Neural crest cell (in vitro differentiated cells): ENCODE results near the gene PRTN3. TPM values are rescaled to one million over a fixed set of nuclear protein-coding genes. Genes with fewer than 3 reads are reported as not detected.
A peak's percentile ranks its signal among the peaks of the same experiment; 100 is the strongest.

Experiments
- DNase-seq: peaks from one replicate; pipeline ENCODE4 v3.0.0; 2021; ENCODE audit warnings: low read depth, mixed read lengths, low spot score
- H3K27ac Mint-ChIP-seq: one replicate; pipeline ENCODE4 v1.8.0; 2021; ENCODE audit warnings: mild to moderate bottlenecking, mixed read lengths; ENCODE audit not compliant: unreplicated experiment
- H3K27me3 Mint-ChIP-seq: 2 replicates; pipeline ENCODE4 v1.8.0; 2021; ENCODE audit warnings: low read depth, mild to moderate bottlenecking, mixed read lengths
- H3K36me3 Mint-ChIP-seq: 2 replicates; pipeline ENCODE4 v1.8.0; 2021; ENCODE audit warnings: low read depth, mild to moderate bottlenecking, mixed read lengths
- H3K4me1 Mint-ChIP-seq: 2 replicates; pipeline ENCODE4 v1.8.0; 2021; ENCODE audit warnings: mixed read lengths
- H3K4me3 Mint-ChIP-seq: one replicate; pipeline ENCODE4 v1.8.0; 2021; ENCODE audit warnings: mild to moderate bottlenecking, mixed read lengths
- H3K9me3 Mint-ChIP-seq: 2 replicates; pipeline ENCODE4 v1.8.0; 2021; ENCODE audit warnings: mixed read lengths
- CTCF ChIP-seq: fragments of 200-600 bp; sonication (generic); conservative IDR thresholded peaks from 2 replicates; pipeline ENCODE4 v1.5.0; 2021; ENCODE audit warnings: antibody characterized with exemption, mild to moderate bottlenecking
- total RNA-seq: library from RNA; stranded (reverse); gene quantifications from 2 replicates; pipeline ENCODE4 v1.2.1, GENCODE V29; 2021

The PRTN3 gene
- total RNA-seq, 1 donor from 2014 or later, result not detected

DNA sequence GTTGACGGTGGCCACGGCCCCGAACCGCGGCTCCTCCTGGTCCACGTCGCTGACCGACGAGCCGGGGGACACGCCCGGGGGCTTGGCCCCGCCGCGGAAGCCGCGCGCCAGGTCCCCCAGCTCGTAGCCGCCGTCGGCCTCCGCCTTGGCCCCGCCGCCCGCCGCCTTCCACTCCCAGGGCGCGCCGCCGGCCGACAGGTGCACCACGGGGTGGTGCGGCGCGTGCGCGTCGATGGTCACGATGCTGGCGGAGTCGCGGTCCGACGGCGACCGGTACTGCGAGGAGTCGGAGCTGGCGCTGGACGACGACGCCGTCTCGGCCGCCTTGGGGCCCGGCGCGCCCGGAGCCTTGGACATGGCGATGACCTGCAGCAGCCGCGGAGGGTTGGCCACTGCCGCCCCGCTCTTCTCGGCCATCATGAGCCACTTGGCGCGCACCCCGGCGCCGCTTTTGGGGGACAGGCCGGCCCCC is 28.0 kb upstream of the PRTN3 start:
- H3K4me3 Mint-ChIP-seq, result no peak overlapping the region
- no peak for TF ChIP-seq CTCF
- no peak for DNase-seq
- H3K27ac Mint-ChIP-seq, result no peak overlapping the region
- H3K27me3 Mint-ChIP-seq, result peaks cover 15% of the 10 kb centered on the region
- peaks cover 7% of the 10 kb centered on the region for H3K9me3 Mint-ChIP-seq
- peaks cover 32% of the 10 kb centered on the region for H3K36me3 Mint-ChIP-seq
- peaks cover 1% of the 10 kb centered on the region for H3K4me1 Mint-ChIP-seq

GRCh38 chr19:813219-814151 is 27.3 kb upstream of the PRTN3 start:
- no peak for DNase-seq
- no peaks in the 10 kb centered on the region for H3K4me1 Mint-ChIP-seq
- H3K27ac Mint-ChIP-seq, result no peak overlapping the region
- H3K9me3 Mint-ChIP-seq, result peaks cover 7% of the 10 kb centered on the region
- peaks cover 14% of the 10 kb centered on the region for H3K27me3 Mint-ChIP-seq
- TF ChIP-seq CTCF, result no peak
- peak overlapping the region; percentile 77 for H3K4me3 Mint-ChIP-seq
- H3K36me3 Mint-ChIP-seq, result peaks cover 30% of the 10 kb centered on the region

GRCh38 chr19:814152-815078 is 26.4 kb upstream of the PRTN3 start:
- peaks cover 14% of the 10 kb centered on the region for H3K27me3 Mint-ChIP-seq
- H3K36me3 Mint-ChIP-seq, result peaks cover 30% of the 10 kb centered on the region
- H3K4me3 Mint-ChIP-seq, result peak overlapping the region; percentile 77
- peak overlapping the region; percentile 89 for H3K27ac Mint-ChIP-seq
- no peak for TF ChIP-seq CTCF
- peaks cover 7% of the 10 kb centered on the region for H3K9me3 Mint-ChIP-seq
- DNase-seq, result peak; percentile 25
- no peaks in the 10 kb centered on the region for H3K4me1 Mint-ChIP-seq

DNA sequence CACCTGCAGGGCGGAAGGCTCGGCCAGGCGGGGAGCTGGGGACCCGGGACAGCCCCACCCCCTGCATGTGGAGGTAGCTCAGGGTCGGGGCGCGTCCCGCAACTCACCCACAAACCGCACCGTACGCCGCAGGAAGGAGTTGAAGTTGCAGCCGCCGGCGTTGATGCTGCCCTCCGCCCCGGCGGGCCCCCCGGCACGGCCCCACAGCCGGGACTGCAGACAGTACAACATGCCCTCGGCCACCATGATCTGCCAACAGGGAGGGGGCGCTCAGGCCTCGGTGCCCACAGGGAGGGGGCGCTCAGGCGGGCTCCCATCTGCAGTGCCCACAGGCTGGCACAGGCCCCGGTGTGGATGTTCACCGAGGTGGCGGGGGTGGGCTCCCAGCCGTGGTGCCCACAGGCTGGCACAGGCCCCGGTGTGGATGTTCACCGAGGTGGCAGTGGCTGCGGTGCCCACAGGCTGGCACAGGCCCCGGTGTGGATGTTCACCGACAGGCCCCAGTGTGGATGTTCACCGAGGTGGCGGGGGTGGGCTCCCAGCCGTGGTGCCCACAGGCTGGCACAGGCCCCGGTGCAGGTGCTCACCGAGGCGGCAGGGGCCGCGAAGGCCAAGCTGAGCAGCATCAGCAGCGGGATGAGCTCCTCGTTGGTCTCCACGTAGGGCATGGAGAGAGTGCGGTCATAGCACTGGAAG is 25.6 kb upstream of the PRTN3 start:
- no peak for TF ChIP-seq CTCF
- H3K27me3 Mint-ChIP-seq, result peaks cover 14% of the 10 kb centered on the region
- peak overlapping the region; percentile 89 for H3K27ac Mint-ChIP-seq
- H3K4me1 Mint-ChIP-seq, result no peaks in the 10 kb centered on the region
- peaks cover 24% of the 10 kb centered on the region for H3K36me3 Mint-ChIP-seq
- H3K4me3 Mint-ChIP-seq, result peak overlapping the region; percentile 77
- no peak for DNase-seq
- H3K9me3 Mint-ChIP-seq, result peaks cover 7% of the 10 kb centered on the region
